ENCODE measurements around the gene TMEM9B. TPM values are rescaled to one million over a fixed set of nuclear protein-coding genes. Genes with fewer than 3 reads are reported as not detected.

TMEM9B gene
- total RNA-seq, 4 donors from 2014 or later, result 29.4 to 45.3 (median 40.1) TPM

- in situ Hi-C loops (cut with MboI; ENCODE audit: low sequenced_read_pairs in 4 of 4) (no loop called here), intact Hi-C loops (cut with DNase I; ENCODE audit: low total_unique reads) (no loop called here)
- ATAC-seq, result no peak
- H3K27ac ChIP-seq, result no peak within 1 kb of the TSS
- TF ChIP-seq POLR2A (IDR thresholded peaks at IDR 0.05), result no peak
- no peak for TF ChIP-seq CTCF (IDR thresholded peaks at IDR 0.05 in 4 of 5, conservative IDR thresholded peaks at IDR 0.05 in 1 of 5)
- H3K4me1 ChIP-seq, result no peaks in the 10 kb centered on the region
- H3K9me3 ChIP-seq, result no peaks in the 10 kb centered on the region
- no peak within 1 kb of the TSS for H3K4me3 ChIP-seq
- H3K27me3 ChIP-seq, result no peaks in the 10 kb centered on the region
- H3K36me3 ChIP-seq, result no peaks in the 10 kb centered on the region
- no peak for DNase-seq
Measured at GRCh38 chr11:8932564-8933180, 31.6 kb downstream of the TMEM9B start, which contains the start of gene C11orf16. Gene C11orf16, minus strand, starts transcription at chr11:8932947. Its CDS starts 639 bp downstream, at chr11:8932308.

- intact Hi-C loops (cut with DNase I; ENCODE audit: low total_unique reads) (no loop called here), in situ Hi-C loops (cut with MboI; ENCODE audit: low sequenced_read_pairs in 4 of 4) (no loop called here)
- no peak for DNase-seq
- Histone ChIP-seq H3K27ac (no peak overlapping the region), H3K4me1 (no peaks in the 10 kb centered on the region), H3K36me3 (no peaks in the 10 kb centered on the region), H3K27me3 (no peaks in the 10 kb centered on the region), H3K4me3 (no peak overlapping the region), H3K9me3 (no peaks in the 10 kb centered on the region)
- TF ChIP-seq POLR2A (IDR thresholded peaks at IDR 0.05) (no peak), CTCF (IDR thresholded peaks at IDR 0.05 in 4 of 5, conservative IDR thresholded peaks at IDR 0.05 in 1 of 5) (no peak)
- ATAC-seq, result no peak
Measured at GRCh38 chr11:8930456-8931175, 33.6 kb downstream of the TMEM9B start.

DNA sequence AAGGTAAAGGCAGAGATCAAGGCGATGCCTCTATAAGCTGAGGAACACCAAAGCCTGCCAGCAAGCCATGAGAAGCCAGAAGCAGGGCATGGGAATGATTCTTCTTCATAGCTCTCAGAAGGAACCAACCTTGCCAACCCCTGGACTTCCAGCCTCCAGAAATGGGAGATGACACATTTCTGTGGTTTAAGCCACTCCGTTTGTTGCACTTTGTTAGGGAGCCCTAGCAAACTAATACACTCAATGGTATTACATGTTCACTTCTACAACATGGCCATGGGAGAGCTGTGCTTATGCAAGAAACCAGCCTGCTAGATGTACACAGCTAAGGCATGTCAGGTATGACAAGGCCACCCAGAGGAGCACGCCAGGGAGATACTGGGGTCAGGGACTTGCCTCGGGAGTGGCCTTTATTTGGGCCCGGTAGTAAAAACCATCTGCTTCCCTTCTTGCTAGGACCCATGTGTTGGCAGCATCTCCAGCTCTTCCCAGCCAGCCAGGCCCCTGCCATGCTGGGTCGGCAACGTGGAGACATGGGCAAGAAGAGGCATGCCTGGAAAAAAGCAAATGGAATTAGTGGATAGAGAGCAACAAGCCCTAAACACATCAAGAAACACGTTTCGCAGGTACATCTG lies 35.1 kb downstream of the TMEM9B start:
- Histone ChIP-seq H3K4me3 (no peak overlapping the region), H3K27me3 (no peaks in the 10 kb centered on the region), H3K4me1 (no peaks in the 10 kb centered on the region), H3K36me3 (peaks cover 0 to 8% of the 10 kb centered on the region in 2 donors), H3K9me3 (no peaks in the 10 kb centered on the region), H3K27ac (no peak overlapping the region)
- in situ Hi-C loops (cut with MboI; ENCODE audit: low sequenced_read_pairs in 4 of 4) (no loop called here), intact Hi-C loops (cut with DNase I; ENCODE audit: low total_unique reads) (no loop called here)
- ATAC-seq (no peak), DNase-seq (no peak)
- no peak for TF ChIP-seq CTCF (IDR thresholded peaks at IDR 0.05 in 4 of 5, conservative IDR thresholded peaks at IDR 0.05 in 1 of 5)
- TF ChIP-seq POLR2A (IDR thresholded peaks at IDR 0.05), result no peak

GRCh38 chr11:8928205-8928604 lies 36.0 kb downstream of the TMEM9B start:
- intact Hi-C loops (cut with DNase I; ENCODE audit: low total_unique reads), result no loop called here
- TF ChIP-seq POLR2A (IDR thresholded peaks at IDR 0.05) (no peak), CTCF (IDR thresholded peaks at IDR 0.05 in 4 of 5, conservative IDR thresholded peaks at IDR 0.05 in 1 of 5) (no peak)
- no peak for ATAC-seq

More at GRCh38 chr11:8928205-8928604, 36.0 kb downstream of the TMEM9B start:
- H3K27me3 ChIP-seq, result no peaks in the 10 kb centered on the region
- H3K9me3 ChIP-seq, result no peaks in the 10 kb centered on the region
- in situ Hi-C loops (cut with MboI; ENCODE audit: low sequenced_read_pairs in 4 of 4), result no loop called here
- no peak for DNase-seq
- H3K4me1 ChIP-seq, result no peaks in the 10 kb centered on the region
- no peak overlapping the region for H3K4me3 ChIP-seq
- peaks cover 0 to 12% of the 10 kb centered on the region in 2 donors for H3K36me3 ChIP-seq
- H3K27ac ChIP-seq, result no peak overlapping the region

All from gastrocnemius medialis (tissue), 4 donors.